ENCODE results near the gene CLDND2. TPM values are rescaled to one million over a fixed set of nuclear protein-coding genes. Genes with fewer than 3 reads are reported as not detected.

Gene CLDND2
- total RNA-seq, 1 donor from 2014 or later = 0.84 TPM

DNA sequence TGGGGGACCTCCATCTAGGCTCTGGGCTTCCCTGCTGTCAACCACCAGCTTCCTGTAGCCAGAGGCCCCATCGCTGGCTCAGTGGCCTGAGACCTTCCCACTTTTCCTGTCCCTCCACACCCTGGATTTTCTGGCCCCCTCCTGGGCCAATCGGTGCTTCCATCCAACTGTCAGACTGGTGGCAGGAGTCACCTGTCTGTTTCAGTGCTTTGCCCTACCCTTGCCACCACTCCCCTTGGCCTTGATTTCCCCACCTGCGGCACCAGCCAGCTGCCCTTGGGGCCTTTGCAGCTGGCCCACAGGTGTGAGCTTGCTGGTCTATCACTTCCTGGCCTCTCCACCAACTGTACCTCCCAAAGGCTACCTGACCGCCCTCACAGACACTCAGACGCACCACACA is 39.4 kb downstream of the CLDND2 start:
- H3K9me3 Mint-ChIP-seq = peaks cover 10% of the 10 kb centered on the region
- H3K4me3 Mint-ChIP-seq = no peak overlapping the region
- peaks cover 13% of the 10 kb centered on the region for H3K36me3 Mint-ChIP-seq (ENCODE audit: low read depth)
- DNase-seq (ENCODE audit: low read depth, low spot score) = no peak
- no peaks in the 10 kb centered on the region for H3K27me3 Mint-ChIP-seq (ENCODE audit: low read depth)
- H3K4me1 Mint-ChIP-seq = peaks cover 4% of the 10 kb centered on the region
- TF ChIP-seq, protein P1, sequence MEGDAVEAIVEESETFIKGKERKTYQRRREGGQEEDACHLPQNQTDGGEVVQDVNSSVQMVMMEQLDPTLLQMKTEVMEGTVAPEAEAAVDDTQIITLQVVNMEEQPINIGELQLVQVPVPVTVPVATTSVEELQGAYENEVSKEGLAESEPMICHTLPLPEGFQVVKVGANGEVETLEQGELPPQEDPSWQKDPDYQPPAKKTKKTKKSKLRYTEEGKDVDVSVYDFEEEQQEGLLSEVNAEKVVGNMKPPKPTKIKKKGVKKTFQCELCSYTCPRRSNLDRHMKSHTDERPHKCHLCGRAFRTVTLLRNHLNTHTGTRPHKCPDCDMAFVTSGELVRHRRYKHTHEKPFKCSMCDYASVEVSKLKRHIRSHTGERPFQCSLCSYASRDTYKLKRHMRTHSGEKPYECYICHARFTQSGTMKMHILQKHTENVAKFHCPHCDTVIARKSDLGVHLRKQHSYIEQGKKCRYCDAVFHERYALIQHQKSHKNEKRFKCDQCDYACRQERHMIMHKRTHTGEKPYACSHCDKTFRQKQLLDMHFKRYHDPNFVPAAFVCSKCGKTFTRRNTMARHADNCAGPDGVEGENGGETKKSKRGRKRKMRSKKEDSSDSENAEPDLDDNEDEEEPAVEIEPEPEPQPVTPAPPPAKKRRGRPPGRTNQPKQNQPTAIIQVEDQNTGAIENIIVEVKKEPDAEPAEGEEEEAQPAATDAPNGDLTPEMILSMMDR (conservative IDR thresholded peaks at IDR 0.05) = no peak
- no peak overlapping the region for H3K27ac Mint-ChIP-seq (ENCODE audit: unreplicated experiment)

DNA sequence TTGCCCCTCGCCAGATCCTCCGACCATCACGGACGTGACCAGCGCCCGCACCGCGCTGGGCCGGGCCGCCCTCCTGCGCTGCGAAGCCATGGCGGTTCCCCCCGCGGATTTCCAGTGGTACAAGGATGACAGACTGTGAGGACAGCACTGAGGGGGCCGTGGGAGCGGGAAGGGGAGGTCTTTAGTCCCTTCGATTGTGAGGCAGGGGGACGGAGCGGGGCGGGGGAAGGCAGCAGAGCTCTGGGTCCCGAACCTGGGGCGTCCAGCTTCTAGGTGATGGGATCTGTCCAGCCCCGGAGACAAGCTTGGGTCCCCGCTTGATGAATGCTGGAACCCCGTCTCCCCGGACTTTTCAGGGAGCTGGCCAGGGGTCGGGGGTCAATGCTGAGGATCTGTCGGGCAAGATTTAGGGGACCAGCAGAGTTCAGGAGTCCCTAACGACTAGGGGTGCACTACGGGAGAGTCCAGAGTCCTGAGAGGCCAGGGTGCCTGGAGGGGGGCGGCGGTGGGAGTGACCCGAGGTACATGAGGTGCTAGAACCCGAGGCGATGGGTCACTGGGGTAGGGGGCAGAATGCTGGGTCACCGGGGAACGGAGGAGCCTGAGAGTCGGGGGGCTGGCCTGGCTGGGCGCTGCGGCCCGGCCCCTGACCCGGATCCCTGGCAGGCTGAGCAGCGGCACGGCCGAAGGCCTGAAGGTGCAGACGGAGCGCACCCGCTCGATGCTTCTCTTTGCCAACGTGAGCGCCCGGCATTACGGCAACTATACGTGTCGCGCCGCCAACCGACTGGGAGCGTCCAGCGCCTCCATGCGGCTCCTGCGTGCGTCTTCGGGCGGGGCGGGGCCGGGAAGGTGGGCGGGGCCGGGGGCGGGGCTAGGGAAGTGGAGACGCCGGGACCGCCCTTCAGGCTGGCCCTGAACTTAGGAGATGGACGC is 41.5 kb downstream of the CLDND2 start:
- H3K27ac Mint-ChIP-seq (ENCODE audit: unreplicated experiment) = no peak overlapping the region
- no peak overlapping the region for H3K4me3 Mint-ChIP-seq
- no peak for DNase-seq (ENCODE audit: low read depth, low spot score)
- H3K36me3 Mint-ChIP-seq (ENCODE audit: low read depth) = peaks cover 13% of the 10 kb centered on the region
- peaks cover 4% of the 10 kb centered on the region for H3K4me1 Mint-ChIP-seq
- TF ChIP-seq, protein P1 (conservative IDR thresholded peaks at IDR 0.05) = no peak
- peaks cover 7% of the 10 kb centered on the region for H3K27me3 Mint-ChIP-seq (ENCODE audit: low read depth)
- H3K9me3 Mint-ChIP-seq = peaks cover 10% of the 10 kb centered on the region

DNA sequence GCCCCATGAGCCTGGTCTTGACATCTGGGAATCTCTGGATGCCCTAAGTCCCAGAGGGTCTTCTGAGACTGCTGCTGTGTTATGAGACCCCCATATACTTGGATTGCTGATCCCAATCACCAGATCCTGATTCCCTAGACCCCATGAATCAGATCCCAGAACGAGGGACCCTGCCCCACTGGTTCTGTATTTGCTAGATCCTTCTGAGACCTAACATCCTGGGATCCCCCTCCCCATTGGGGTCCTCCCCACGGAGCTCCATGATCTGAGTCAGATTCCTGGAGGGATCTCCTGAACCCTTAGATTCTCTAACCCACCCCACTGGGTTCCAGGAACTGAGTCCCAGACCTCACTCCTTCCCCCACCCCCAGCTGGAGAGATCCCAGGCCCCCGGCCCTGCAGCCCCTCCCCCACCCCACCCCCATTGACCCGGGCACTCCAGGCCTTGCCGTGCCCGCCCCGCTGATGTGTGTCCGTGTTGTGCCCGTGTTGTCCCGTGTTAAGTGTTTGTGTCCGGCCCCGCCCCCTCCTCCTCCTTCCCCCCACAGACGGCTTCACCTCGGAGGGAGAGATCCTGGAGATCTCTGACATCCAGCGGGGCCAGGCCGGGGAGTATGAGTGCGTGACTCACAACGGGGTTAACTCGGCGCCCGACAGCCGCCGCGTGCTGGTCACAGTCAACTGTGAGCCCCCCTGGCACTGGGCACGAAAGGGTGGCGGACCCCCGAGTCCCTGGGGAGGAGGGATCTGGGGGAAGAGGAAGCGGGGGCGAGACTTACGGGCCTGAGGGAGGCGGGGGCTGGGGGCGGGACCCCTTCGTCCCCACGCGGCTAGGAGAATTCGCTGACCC is 42.4 kb downstream of the CLDND2 start:
- no peak overlapping the region for H3K4me3 Mint-ChIP-seq

DNA sequence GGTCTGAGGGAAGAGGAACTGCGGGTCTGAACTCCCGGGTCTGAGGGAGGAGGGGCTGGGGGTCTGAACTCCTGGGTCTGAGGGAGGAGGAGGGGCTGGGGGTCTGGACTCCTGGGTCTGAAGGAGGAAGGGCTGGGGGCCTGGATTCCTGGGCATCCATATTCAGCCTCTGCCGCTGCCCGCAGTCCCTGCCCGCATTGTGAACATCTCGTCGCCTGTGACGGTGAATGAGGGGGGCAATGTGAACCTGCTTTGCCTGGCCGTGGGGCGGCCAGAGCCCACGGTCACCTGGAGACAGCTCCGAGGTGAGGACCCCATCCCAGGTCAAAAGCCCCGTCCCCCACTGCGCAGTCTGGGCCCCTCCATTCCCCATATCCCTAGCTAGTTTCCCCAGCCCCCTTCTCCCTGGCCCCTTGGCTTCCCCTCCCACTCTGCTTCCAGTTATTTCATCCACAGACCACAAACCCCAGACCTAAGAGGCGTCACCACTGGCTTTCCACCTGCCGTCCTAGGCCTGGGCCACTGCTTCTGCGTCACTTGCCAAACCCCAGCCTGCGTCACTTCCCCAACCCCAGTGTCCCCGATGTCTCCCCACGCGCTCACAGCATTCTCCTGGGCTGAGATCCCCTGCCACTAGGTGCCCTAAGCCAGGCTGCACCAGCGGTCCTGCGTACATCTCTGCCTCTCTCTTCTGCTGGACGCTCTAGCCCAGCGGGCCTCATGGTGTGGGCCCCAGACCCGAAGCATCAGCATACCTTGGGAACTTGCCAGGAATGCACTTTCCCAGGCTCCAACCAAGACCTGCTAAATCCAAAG is 43.4 kb downstream of the CLDND2 start:
- H3K36me3 Mint-ChIP-seq (ENCODE audit: low read depth) = peaks cover 7% of the 10 kb centered on the region
- H3K27me3 Mint-ChIP-seq (ENCODE audit: low read depth) = peaks cover 7% of the 10 kb centered on the region
- TF ChIP-seq, protein P1 (conservative IDR thresholded peaks at IDR 0.05) = no peak
- no peak overlapping the region for H3K27ac Mint-ChIP-seq (ENCODE audit: unreplicated experiment)
- peaks cover 4% of the 10 kb centered on the region for H3K9me3 Mint-ChIP-seq
- peaks cover 10% of the 10 kb centered on the region for H3K4me1 Mint-ChIP-seq
- DNase-seq (ENCODE audit: low read depth, low spot score) = no peak
- H3K4me3 Mint-ChIP-seq = peak overlapping the region; percentile 24

More for the DNA sequence above, 42.4 kb downstream of the CLDND2 start:
- H3K36me3 Mint-ChIP-seq (ENCODE audit: low read depth) = peaks cover 13% of the 10 kb centered on the region
- H3K9me3 Mint-ChIP-seq = peaks cover 10% of the 10 kb centered on the region
- H3K4me1 Mint-ChIP-seq = peaks cover 4% of the 10 kb centered on the region
- H3K27me3 Mint-ChIP-seq (ENCODE audit: low read depth) = peaks cover 7% of the 10 kb centered on the region
- DNase-seq (ENCODE audit: low read depth, low spot score) = no peak
- TF ChIP-seq, protein P1 (conservative IDR thresholded peaks at IDR 0.05) = no peak
- H3K27ac Mint-ChIP-seq (ENCODE audit: unreplicated experiment) = no peak overlapping the region

DNA sequence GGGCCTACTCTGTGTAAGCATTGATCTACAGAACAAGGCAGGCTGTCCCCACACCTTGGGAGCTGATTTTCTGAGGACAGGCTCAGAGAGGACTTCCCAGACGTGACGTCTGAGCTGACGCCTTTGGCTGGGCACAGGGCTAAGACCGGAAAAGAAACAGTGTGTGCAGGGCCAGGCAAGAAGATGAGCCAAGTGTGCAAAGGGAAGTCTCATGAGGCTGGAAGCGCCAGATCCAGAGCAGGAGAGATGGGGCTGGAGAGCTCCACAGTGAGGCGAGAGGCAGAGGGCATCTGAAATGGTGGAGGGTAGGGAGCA is 44.7 kb downstream of the CLDND2 start:
- H3K36me3 Mint-ChIP-seq (ENCODE audit: low read depth) = peaks cover 5% of the 10 kb centered on the region
- TF ChIP-seq, protein P1 (conservative IDR thresholded peaks at IDR 0.05) = no peak
- no peak overlapping the region for H3K27ac Mint-ChIP-seq (ENCODE audit: unreplicated experiment)
- DNase-seq (ENCODE audit: low read depth, low spot score) = no peak
- no peak overlapping the region for H3K4me3 Mint-ChIP-seq
- H3K27me3 Mint-ChIP-seq (ENCODE audit: low read depth) = peaks cover 11% of the 10 kb centered on the region
- H3K9me3 Mint-ChIP-seq = peaks cover 2% of the 10 kb centered on the region
- peaks cover 10% of the 10 kb centered on the region for H3K4me1 Mint-ChIP-seq

All from neural crest cell (in vitro differentiated cells).